T-cell (primary cell): Measurements from ENCODE around the gene SLC25A45. TPM values are rescaled to one million over a fixed set of nuclear protein-coding genes. Genes with fewer than 3 reads are reported as not detected.

Source experiments
- ATAC-seq, 4 experiments: fragments of 200-7000 bp in 3 of 4; fragments of 150-1000 bp in 1 of 4; cut with Tn5 transposase; replicated peaks in 1 of 4; 1 replicate in 3 of 4; 2 replicates in 1 of 4; pipeline ENCODE4 v1.10.0; 2021; ENCODE audit warnings: moderate library complexity in 3 of 4, mild to moderate bottlenecking in 2 of 4, moderate number of reproducible peaks in 1 of 4
- CTCF ChIA-PET, 2 donors: fragments of 300-600 bp; sonication (Branson Sonifier 250); formaldehyde crosslinking; loops; one replicate each; lab custom pipeline; 2022; ENCODE audit warnings: antibody characterized with exemption in 2 of 2; lab: Charles Lee
- POLR2A ChIA-PET, 2 donors: fragments of 300-600 bp; sonication (Branson Sonifier 250); formaldehyde crosslinking; loops; one replicate each; lab custom pipeline; 2022; ENCODE audit warnings: antibody characterized with exemption in 2 of 2; lab: Charles Lee
- DNase-seq, 35 experiments: peaks; one replicate each; pipeline versions ENCODE4 v3.0.0 to v3.0.0-alpha.2; 2013 to 2023
- H3K27ac ChIP-seq: one replicate; pipeline ENCODE4 v1.5.1; 2013; ENCODE audit warnings: low read length
- H3K27me3 ChIP-seq, 2 experiments: replicated peaks in 1 of 2; 1 replicate in 1 of 2; 2 replicates in 1 of 2; pipeline versions ENCODE4 v1.6.1 to v1.7.0; 2013; ENCODE audit warnings: low read length in 1 of 2, mixed read lengths in 1 of 2; ENCODE audit not compliant: control insufficient read depth in 2 of 2, insufficient read depth in 2 of 2; ENCODE audit errors: extremely low read depth in 1 of 2
- H3K36me3 ChIP-seq, 2 donors: 1 replicate in 1 of 2; 2 replicates in 1 of 2; pipeline versions ENCODE4 v1.6.1 to v1.7.0; 2013; ENCODE audit warnings: low read length in 1 of 2; ENCODE audit not compliant: control insufficient read depth in 2 of 2, insufficient read depth in 1 of 2; ENCODE audit errors: extremely low read depth in 1 of 2
- H3K4me1 ChIP-seq, 2 experiments: 1 replicate in 1 of 2; 2 replicates in 1 of 2; pipeline versions ENCODE4 v1.6.1 to v1.7.0; 2013; ENCODE audit warnings: low read length in 2 of 2, mixed read lengths in 1 of 2; ENCODE audit not compliant: insufficient read depth in 2 of 2, control insufficient read depth in 1 of 2; ENCODE audit errors: extremely low read depth in 1 of 2
- H3K4me3 ChIP-seq, 2 donors: 1 replicate in 1 of 2; 2 replicates in 1 of 2; pipeline versions ENCODE4 v1.5.1 to v1.7.0; 2013; ENCODE audit warnings: mild to moderate bottlenecking in 2 of 2, low read length in 1 of 2, moderate library complexity in 1 of 2; ENCODE audit not compliant: control insufficient read depth in 1 of 2; ENCODE audit errors: extremely low read depth in 1 of 2
- H3K9me3 ChIP-seq: 2 replicates; pipeline ENCODE4 v1.7.0; 2013
- H3K27ac Mint-ChIP-seq, 2 donors: one replicate each; pipeline ENCODE4 v1.8.0; 2020 to 2021; ENCODE audit warnings: mild to moderate bottlenecking in 2 of 2, mixed read lengths in 2 of 2
- H3K27me3 Mint-ChIP-seq, 2 donors: one replicate each; pipeline ENCODE4 v1.8.0; 2021 to 2022; ENCODE audit warnings: mixed read lengths in 2 of 2
- H3K36me3 Mint-ChIP-seq: one replicate; pipeline ENCODE4 v1.8.0; 2021; ENCODE audit warnings: mixed read lengths
- H3K4me1 Mint-ChIP-seq, 3 donors: one replicate each; pipeline ENCODE4 v1.8.0; 2020 to 2022; ENCODE audit warnings: mixed read lengths in 3 of 3, mild to moderate bottlenecking in 1 of 3
- H3K4me3 Mint-ChIP-seq, 3 donors: one replicate each; pipeline ENCODE4 v1.8.0; 2020 to 2022; ENCODE audit warnings: mild to moderate bottlenecking in 3 of 3, mixed read lengths in 3 of 3, moderate library complexity in 3 of 3
- H3K9me3 Mint-ChIP-seq, 3 donors: one replicate each; pipeline ENCODE4 v1.8.0; 2020 to 2022; ENCODE audit warnings: mixed read lengths in 3 of 3
- WGBS: methylation state at CpG from one replicate; pipeline ENCODE4 v1.1.5; 2013; ENCODE audit warnings: missing lambda C conversion rate; ENCODE audit not compliant: insufficient coverage; 5-methylcytosine and 5-hydroxymethylcytosine counted together
- total RNA-seq, 35 experiments: library from RNA in 6 of 35; stranded (reverse) in 6 of 35; fragments of 120-200 nt in 1 of 35; gene quantifications; one replicate each; pipeline versions ENCODE4 v1.2.1 to v1.2.4 and lab custom pipeline; 2013 to 2026

The SLC25A45 gene
- total RNA-seq, 5 donors from 2014 or later (not counting 1 experiment from before 2014, with no cell fraction given) = 18.7 to 72.2 (median 22.6) TPM

- POLR2A ChIA-PET = no interaction called here
These were observed 51.9 kb downstream of the SLC25A45 start for GRCh38 chr11:65330544-65330943.

DNA sequence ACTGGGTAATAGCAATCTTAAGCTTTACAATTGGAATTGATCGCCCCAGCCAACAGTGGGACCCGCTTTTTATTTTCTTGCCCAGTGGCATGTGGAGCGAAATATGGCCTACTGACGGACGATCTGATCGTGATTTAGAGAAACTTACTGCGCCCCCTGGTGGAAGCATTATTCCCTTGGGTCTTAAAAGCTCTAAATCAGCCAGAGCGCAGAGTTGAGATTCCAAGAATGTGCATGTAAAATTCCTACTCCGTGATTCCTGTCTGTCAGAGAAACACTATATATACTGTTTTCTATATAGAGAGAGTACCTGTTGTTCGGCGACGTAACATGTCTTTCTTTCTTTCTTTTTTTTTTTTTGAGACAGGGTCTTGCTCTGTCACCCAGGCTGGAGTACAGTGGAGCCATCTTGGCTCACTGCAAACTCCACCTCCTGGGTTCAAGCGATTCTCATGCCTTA, 52.5 kb downstream of the SLC25A45 start:
- ChIA-PET CTCF (interaction anchor here (0.6 to 6.6 kb wide), 27 partner anchors 8 to 740 kb away, joined by 3 to 64 read pairs (median 4); partner anchors contain the start of genes CDC42EP2 (in 1 of the 2) and SCYL1 (in 1 of the 2)), POLR2A (interaction anchor here (0.6 to 0.7 kb wide), 4 partner anchors 55 to 201 kb away, joined by 3 to 4 read pairs (median 4); no protein-coding TSS in a partner anchor)
- WGBS = 8% methylated on average over 6 of the region's 13 CpGs
- H3K9me3 Mint-ChIP-seq = no peaks in the 10 kb centered on the region
- ATAC-seq (no peak), DNase-seq (peak; percentile 42 to 93 (median 76))
- peak overlapping the region in 1 of 3 donors; percentile 21 for H3K4me3 Mint-ChIP-seq
- peaks cover 6 to 15% of the 10 kb centered on the region in 2 experiments for H3K4me1 ChIP-seq
- peaks cover 0 to 6% of the 10 kb centered on the region in 2 experiments for H3K27me3 ChIP-seq
- H3K4me3 ChIP-seq = no peak overlapping the region
- H3K27ac ChIP-seq = no peak overlapping the region
- peaks cover 19 to 21% (median 19%) of the 10 kb centered on the region in 3 donors for H3K4me1 Mint-ChIP-seq
- peak overlapping the region; percentile 58 to 64 for H3K27ac Mint-ChIP-seq
- H3K36me3 Mint-ChIP-seq = no peaks in the 10 kb centered on the region
- peaks cover 0 to 4% of the 10 kb centered on the region in 2 donors for H3K27me3 Mint-ChIP-seq
- H3K9me3 ChIP-seq = no peaks in the 10 kb centered on the region
- no peaks in the 10 kb centered on the region for H3K36me3 ChIP-seq

More at GRCh38 chr11:65330544-65330943, 51.9 kb downstream of the SLC25A45 start:
- CTCF ChIA-PET = interaction anchor here (0.7 to 6.6 kb wide), 14 partner anchors 8 to 713 kb away, joined by 3 to 64 read pairs (median 4); partner anchors contain the start of gene CDC42EP2 (in 1 of the 2)
- H3K27me3 ChIP-seq = peaks cover 0 to 6% of the 10 kb centered on the region in 2 experiments
- no peaks in the 10 kb centered on the region for H3K36me3 ChIP-seq
- Mint-ChIP-seq H3K4me3 (no peak overlapping the region), H3K4me1 (peaks cover 24 to 27% (median 25%) of the 10 kb centered on the region in 3 donors), H3K9me3 (no peaks in the 10 kb centered on the region), H3K36me3 (no peaks in the 10 kb centered on the region), H3K27me3 (peaks cover 0 to 1% of the 10 kb centered on the region in 2 donors), H3K27ac (no peak overlapping the region)
- no peak overlapping the region for H3K4me3 ChIP-seq
- DNase-seq (no peak), ATAC-seq (no peak)
- H3K9me3 ChIP-seq = no peaks in the 10 kb centered on the region
- H3K4me1 ChIP-seq = peaks cover 8 to 18% of the 10 kb centered on the region in 2 experiments
- 91% methylated on average over 4 of the region's 7 CpGs for WGBS
- no peak overlapping the region for H3K27ac ChIP-seq

- peaks cover 0 to 4% of the 10 kb centered on the region in 2 donors for H3K27me3 Mint-ChIP-seq
- Histone ChIP-seq H3K4me1 (peaks cover 2 to 10% of the 10 kb centered on the region in 2 experiments), H3K36me3 (no peaks in the 10 kb centered on the region), H3K27ac (no peak overlapping the region), H3K27me3 (peaks cover 0 to 6% of the 10 kb centered on the region in 2 experiments), H3K9me3 (no peaks in the 10 kb centered on the region), H3K4me3 (no peak overlapping the region)
- POLR2A ChIA-PET = interaction anchor here (0.7 kb wide), 3 partner anchors 55 to 200 kb away, joined by 3 to 4 read pairs (median 4); no protein-coding TSS in a partner anchor
- peak overlapping the region in 1 of 3 donors; percentile 21 for H3K4me3 Mint-ChIP-seq
- ATAC-seq (no peak), DNase-seq (peak in 1 of 35 experiments; percentile 17)
- H3K9me3 Mint-ChIP-seq = no peaks in the 10 kb centered on the region
- peak overlapping the region; percentile 58 to 64 for H3K27ac Mint-ChIP-seq
- CTCF ChIA-PET = interaction anchor here (0.6 to 6.6 kb wide), 31 partner anchors 9 to 740 kb away, joined by 3 to 64 read pairs (median 4); partner anchors contain the start of genes CDC42EP2 (in 1 of the 2), POLA2 (in 1 of the 2) and SCYL1 (in 1 of the 2)
- H3K4me1 Mint-ChIP-seq = peaks cover 14 to 16% (median 14%) of the 10 kb centered on the region in 3 donors
- H3K36me3 Mint-ChIP-seq = no peaks in the 10 kb centered on the region
- no CpG with 5 or more reads among the region's 2 CpGs for WGBS
These were observed 53.0 kb downstream of the SLC25A45 start for GRCh38 chr11:65329478-65329877.

DNA sequence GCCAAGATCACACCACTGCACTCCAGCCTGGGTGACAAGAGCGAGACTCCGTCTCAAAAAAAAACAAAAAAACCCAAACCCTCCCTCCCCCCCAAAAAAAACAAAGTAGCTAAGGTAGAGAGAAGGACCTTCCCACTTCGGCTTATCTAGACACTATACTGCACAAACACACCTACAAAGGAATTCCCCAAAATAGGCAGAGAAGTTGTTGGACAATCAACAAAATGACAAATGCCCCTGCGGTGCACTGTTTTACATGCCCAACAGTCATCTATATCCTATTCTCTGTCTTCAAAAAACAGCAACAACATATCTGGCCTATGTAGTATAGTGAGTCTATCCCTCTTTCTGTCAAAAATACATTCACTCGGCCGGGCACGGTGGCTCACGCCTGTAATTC, 55.4 kb downstream of the SLC25A45 start:
- H3K36me3 Mint-ChIP-seq = no peaks in the 10 kb centered on the region
- Histone ChIP-seq H3K27ac (no peak overlapping the region), H3K36me3 (no peaks in the 10 kb centered on the region), H3K27me3 (peaks cover 0 to 17% of the 10 kb centered on the region in 2 experiments), H3K9me3 (no peaks in the 10 kb centered on the region), H3K4me3 (no peak overlapping the region), H3K4me1 (peaks cover 0 to 3% of the 10 kb centered on the region in 2 experiments)
- no peak overlapping the region for H3K4me3 Mint-ChIP-seq
- peaks cover 4 to 6% of the 10 kb centered on the region in 2 donors for H3K27me3 Mint-ChIP-seq
- POLR2A ChIA-PET = no interaction called here
- CTCF ChIA-PET = interaction anchor here (0.6 to 1.0 kb wide), 4 partner anchors 8 to 39 kb away, joined by 3 to 6 read pairs (median 4); no protein-coding TSS in a partner anchor
- WGBS = no CpG with 5 or more reads among the region's 8 CpGs
- no peak for ATAC-seq
- DNase-seq = no peak
- H3K27ac Mint-ChIP-seq = no peak overlapping the region
- peaks cover 7 to 9% (median 8%) of the 10 kb centered on the region in 3 donors for H3K4me1 Mint-ChIP-seq
- H3K9me3 Mint-ChIP-seq = no peaks in the 10 kb centered on the region

DNA sequence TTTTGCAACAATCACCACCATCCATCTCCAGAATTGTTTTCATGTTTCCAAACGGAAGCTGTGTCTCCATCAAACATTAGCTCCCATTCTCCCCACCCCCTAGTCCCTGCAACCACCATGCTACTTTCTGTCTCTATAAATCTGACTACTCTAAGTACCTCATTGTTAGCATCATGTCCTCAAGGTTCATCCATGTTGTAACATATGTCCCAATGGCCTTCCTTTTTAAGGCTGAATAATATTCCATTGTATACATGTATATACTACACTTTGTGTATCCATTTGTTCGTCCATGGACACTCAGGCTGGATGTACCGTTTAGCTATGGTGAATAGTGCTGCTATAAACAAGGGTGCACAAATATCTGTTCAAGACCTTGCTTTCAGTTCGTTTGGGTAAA, 57.0 kb downstream of the SLC25A45 start:
- ChIA-PET CTCF (interaction anchor here (0.5 to 1.0 kb wide), 3 partner anchors 12 to 46 kb away, joined by 3 read pairs; no protein-coding TSS in a partner anchor), POLR2A (interaction anchor here in 1 of 2 donors (0.6 kb wide), 1 partner anchor 357 kb away, joined by 4 read pairs; no protein-coding TSS in a partner anchor)
- Mint-ChIP-seq H3K4me1 (peaks cover 7 to 9% (median 8%) of the 10 kb centered on the region in 3 donors), H3K27me3 (peaks cover 4 to 6% of the 10 kb centered on the region in 2 donors), H3K9me3 (no peaks in the 10 kb centered on the region), H3K36me3 (no peaks in the 10 kb centered on the region), H3K4me3 (no peak overlapping the region), H3K27ac (no peak overlapping the region)
- no peak for DNase-seq
- no peak overlapping the region for H3K27ac ChIP-seq
- peaks cover 0 to 33% of the 10 kb centered on the region in 2 experiments for H3K27me3 ChIP-seq
- ATAC-seq = no peak
- H3K4me1 ChIP-seq = peaks cover 0 to 3% of the 10 kb centered on the region in 2 experiments
- no peak overlapping the region for H3K4me3 ChIP-seq
- no peaks in the 10 kb centered on the region for H3K36me3 ChIP-seq
- 81% methylated on average over 2 of the region's 4 CpGs for WGBS
- H3K9me3 ChIP-seq = no peaks in the 10 kb centered on the region
